ENCODE results near the gene APOBEC3C. TPM values are rescaled to one million over a fixed set of nuclear protein-coding genes. Genes with fewer than 3 reads are reported as not detected.

Gene APOBEC3C
- total RNA-seq (8.1 TPM), polyA plus RNA-seq (28.9 TPM)

GRCh38 chr22:39013942-39014722 is at the start of gene APOBEC3C:
Gene APOBEC3C (plus strand): TSS chr22:39014257. CDS start chr22:39014363, 106 bp downstream.
- H3K27ac ChIP-seq (ENCODE audit: low read depth) = peak within 1 kb of the TSS; percentile 75
- 5% methylated on average over 18 of the region's 18 CpGs for WGBS
- peak; percentile 87 for DNase-seq (ENCODE audit: extremely low spot score)
- peak within 1 kb of the TSS; percentile 51 for H3K4me3 ChIP-seq (ENCODE audit: low read depth, low read length)
- H3K36me3 ChIP-seq (ENCODE audit: insufficient read depth) = no peaks in the 10 kb centered on the region
- no peaks in the 10 kb centered on the region for H3K4me1 ChIP-seq (ENCODE audit: insufficient read depth)

GRCh38 chr22:38964306-38964705 is 49.8 kb upstream of the APOBEC3C start:
- no peak for DNase-seq (ENCODE audit: extremely low spot score)
- WGBS = 90% methylated on average over 7 of the region's 7 CpGs
- H3K27ac ChIP-seq (ENCODE audit: low read depth) = no peak overlapping the region
- no peaks in the 10 kb centered on the region for H3K4me1 ChIP-seq (ENCODE audit: insufficient read depth)
- no peaks in the 10 kb centered on the region for H3K36me3 ChIP-seq (ENCODE audit: insufficient read depth)
- H3K4me3 ChIP-seq (ENCODE audit: low read depth, low read length) = no peak overlapping the region

GRCh38 chr22:38964989-38965388 is 49.1 kb upstream of the APOBEC3C start:
- no peak for DNase-seq (ENCODE audit: extremely low spot score)
- H3K4me3 ChIP-seq (ENCODE audit: low read depth, low read length) = no peak overlapping the region
- H3K36me3 ChIP-seq (ENCODE audit: insufficient read depth) = no peaks in the 10 kb centered on the region
- 83% methylated on average over 4 of the region's 4 CpGs for WGBS
- no peaks in the 10 kb centered on the region for H3K4me1 ChIP-seq (ENCODE audit: insufficient read depth)
- no peak overlapping the region for H3K27ac ChIP-seq (ENCODE audit: low read depth)

GRCh38 chr22:38965614-38966379 is 48.3 kb upstream of the APOBEC3C start:
- no peak overlapping the region for H3K27ac ChIP-seq (ENCODE audit: low read depth)
- DNase-seq (ENCODE audit: extremely low spot score) = no peak

GRCh38 chr22:38966380-38966702 is 47.7 kb upstream of the APOBEC3C start:
- no peak overlapping the region for H3K27ac ChIP-seq (ENCODE audit: low read depth)
- 64% methylated on average over 5 of the region's 5 CpGs for WGBS
- DNase-seq (ENCODE audit: extremely low spot score) = no peak

More at GRCh38 chr22:38965614-38966379, 48.3 kb upstream of the APOBEC3C start:
- Histone ChIP-seq H3K4me3 (ENCODE audit: low read depth, low read length) (no peak overlapping the region), H3K4me1 (ENCODE audit: insufficient read depth) (no peaks in the 10 kb centered on the region), H3K36me3 (ENCODE audit: insufficient read depth) (no peaks in the 10 kb centered on the region)
- WGBS = 81% methylated on average over 14 of the region's 14 CpGs

GRCh38 chr22:38966942-38967341 is 47.1 kb upstream of the APOBEC3C start:
- WGBS = 91% methylated on average over 7 of the region's 7 CpGs
- Histone ChIP-seq H3K4me1 (ENCODE audit: insufficient read depth) (no peaks in the 10 kb centered on the region), H3K36me3 (ENCODE audit: insufficient read depth) (no peaks in the 10 kb centered on the region), H3K27ac (ENCODE audit: low read depth) (no peak overlapping the region), H3K4me3 (ENCODE audit: low read depth, low read length) (no peak overlapping the region)
- DNase-seq (ENCODE audit: extremely low spot score) = no peak

More at GRCh38 chr22:38966380-38966702, 47.7 kb upstream of the APOBEC3C start:
- no peaks in the 10 kb centered on the region for H3K4me1 ChIP-seq (ENCODE audit: insufficient read depth)
- H3K36me3 ChIP-seq (ENCODE audit: insufficient read depth) = no peaks in the 10 kb centered on the region
- no peak overlapping the region for H3K4me3 ChIP-seq (ENCODE audit: low read depth, low read length)

- H3K4me3 ChIP-seq (ENCODE audit: low read depth, low read length) = no peak overlapping the region
Measured at GRCh38 chr22:38967451-38968450, 46.3 kb upstream of the APOBEC3C start.

GRCh38 chr22:38968801-38969200 is 45.3 kb upstream of the APOBEC3C start:
- Histone ChIP-seq H3K4me3 (ENCODE audit: low read depth, low read length) (no peak overlapping the region), H3K27ac (ENCODE audit: low read depth) (no peak overlapping the region), H3K4me1 (ENCODE audit: insufficient read depth) (no peaks in the 10 kb centered on the region), H3K36me3 (ENCODE audit: insufficient read depth) (no peaks in the 10 kb centered on the region)
- DNase-seq (ENCODE audit: extremely low spot score) = no peak
- WGBS = 88% methylated on average over 11 of the region's 11 CpGs

More at GRCh38 chr22:38967451-38968450, 46.3 kb upstream of the APOBEC3C start:
- DNase-seq (ENCODE audit: extremely low spot score) = no peak
- Histone ChIP-seq H3K27ac (ENCODE audit: low read depth) (no peak overlapping the region), H3K4me1 (ENCODE audit: insufficient read depth) (no peaks in the 10 kb centered on the region), H3K36me3 (ENCODE audit: insufficient read depth) (no peaks in the 10 kb centered on the region)
- WGBS = 84% methylated on average over 15 of the region's 15 CpGs

- Histone ChIP-seq H3K36me3 (ENCODE audit: insufficient read depth) (no peaks in the 10 kb centered on the region), H3K4me3 (ENCODE audit: low read depth, low read length) (no peak overlapping the region), H3K27ac (ENCODE audit: low read depth) (no peak overlapping the region), H3K4me1 (ENCODE audit: insufficient read depth) (no peaks in the 10 kb centered on the region)
- DNase-seq (ENCODE audit: extremely low spot score) = no peak
- 45% methylated on average over 8 of the region's 8 CpGs for WGBS
Measured at GRCh38 chr22:38970551-38970950, 43.5 kb upstream of the APOBEC3C start.

GRCh38 chr22:38971202-38971601 is 42.9 kb upstream of the APOBEC3C start:
- no peak overlapping the region for H3K27ac ChIP-seq (ENCODE audit: low read depth)
- no peak for DNase-seq (ENCODE audit: extremely low spot score)
- no peak overlapping the region for H3K4me3 ChIP-seq (ENCODE audit: low read depth, low read length)
- no peaks in the 10 kb centered on the region for H3K4me1 ChIP-seq (ENCODE audit: insufficient read depth)
- H3K36me3 ChIP-seq (ENCODE audit: insufficient read depth) = no peaks in the 10 kb centered on the region
- 78% methylated on average over 5 of the region's 5 CpGs for WGBS

GRCh38 chr22:38971791-38972190 is 42.3 kb upstream of the APOBEC3C start:
- H3K27ac ChIP-seq (ENCODE audit: low read depth) = no peak overlapping the region
- no peak overlapping the region for H3K4me3 ChIP-seq (ENCODE audit: low read depth, low read length)
- no peaks in the 10 kb centered on the region for H3K36me3 ChIP-seq (ENCODE audit: insufficient read depth)
- WGBS = 88% methylated on average over 3 of the region's 3 CpGs
- no peaks in the 10 kb centered on the region for H3K4me1 ChIP-seq (ENCODE audit: insufficient read depth)
- DNase-seq (ENCODE audit: extremely low spot score) = no peak

GRCh38 chr22:38972558-38972957 is 41.5 kb upstream of the APOBEC3C start:
- WGBS = 84% methylated on average over 5 of the region's 5 CpGs
- H3K36me3 ChIP-seq (ENCODE audit: insufficient read depth) = no peaks in the 10 kb centered on the region
- DNase-seq (ENCODE audit: extremely low spot score) = no peak
- no peak overlapping the region for H3K27ac ChIP-seq (ENCODE audit: low read depth)
- no peaks in the 10 kb centered on the region for H3K4me1 ChIP-seq (ENCODE audit: insufficient read depth)
- no peak overlapping the region for H3K4me3 ChIP-seq (ENCODE audit: low read depth, low read length)
